HG03558 (cell line): ENCODE measurements around the gene NDUFS7.

Source experiments
- ATAC-seq: cut with Tn5 transposase; IDR thresholded peaks from one replicate; pipeline ENCODE4 v1.9.1; 2021; ENCODE audit warnings: moderate number of reproducible peaks; ENCODE audit not compliant: unreplicated experiment; ENCODE audit errors: extremely low read depth

The NDUFS7 gene

GRCh38 chr19:1384478-1385110, 887 bp downstream of the NDUFS7 start:
- no peak for ATAC-seq

GRCh38 chr19:1385816-1386215, 2.1 kb downstream of the NDUFS7 start:
- no peak for ATAC-seq

GRCh38 chr19:1386945-1387683, 3.4 kb downstream of the NDUFS7 start:
- no peak for ATAC-seq

GRCh38 chr19:1387684-1388636, 4.3 kb downstream of the NDUFS7 start:
- ATAC-seq: no peak

- ATAC-seq: no peak
Observed at GRCh38 chr19:1388637-1389026, 4.9 kb downstream of the NDUFS7 start.

- no peak for ATAC-seq
Observed at GRCh38 chr19:1389033-1389940, 5.6 kb downstream of the NDUFS7 start.

GRCh38 chr19:1390890-1391423, 7.2 kb downstream of the NDUFS7 start:
- no peak for ATAC-seq

GRCh38 chr19:1392407-1392806, 8.7 kb downstream of the NDUFS7 start:
- ATAC-seq: no peak

GRCh38 chr19:1392939-1393530, 9.3 kb downstream of the NDUFS7 start:
- no peak for ATAC-seq

GRCh38 chr19:1393841-1394240, 10.1 kb downstream of the NDUFS7 start:
- ATAC-seq: no peak

- ATAC-seq: no peak
Observed at GRCh38 chr19:1394252-1395193, 10.8 kb downstream of the NDUFS7 start.

GRCh38 chr19:1395194-1396018, 11.7 kb downstream of the NDUFS7 start:
- no peak for ATAC-seq

GRCh38 chr19:1396019-1396767, 12.5 kb downstream of the NDUFS7 start:
- ATAC-seq: no peak

- ATAC-seq: no peak
Observed at GRCh38 chr19:1396768-1397679, 13.3 kb downstream of the NDUFS7 start.

GRCh38 chr19:1397838-1398237, 14.1 kb downstream of the NDUFS7 start:
- no peak for ATAC-seq

- ATAC-seq: no peak
Observed at GRCh38 chr19:1399079-1399478, 15.4 kb downstream of the NDUFS7 start.
